Measurements from ENCODE around the gene IKZF1.

IKZF1 gene

DNA sequence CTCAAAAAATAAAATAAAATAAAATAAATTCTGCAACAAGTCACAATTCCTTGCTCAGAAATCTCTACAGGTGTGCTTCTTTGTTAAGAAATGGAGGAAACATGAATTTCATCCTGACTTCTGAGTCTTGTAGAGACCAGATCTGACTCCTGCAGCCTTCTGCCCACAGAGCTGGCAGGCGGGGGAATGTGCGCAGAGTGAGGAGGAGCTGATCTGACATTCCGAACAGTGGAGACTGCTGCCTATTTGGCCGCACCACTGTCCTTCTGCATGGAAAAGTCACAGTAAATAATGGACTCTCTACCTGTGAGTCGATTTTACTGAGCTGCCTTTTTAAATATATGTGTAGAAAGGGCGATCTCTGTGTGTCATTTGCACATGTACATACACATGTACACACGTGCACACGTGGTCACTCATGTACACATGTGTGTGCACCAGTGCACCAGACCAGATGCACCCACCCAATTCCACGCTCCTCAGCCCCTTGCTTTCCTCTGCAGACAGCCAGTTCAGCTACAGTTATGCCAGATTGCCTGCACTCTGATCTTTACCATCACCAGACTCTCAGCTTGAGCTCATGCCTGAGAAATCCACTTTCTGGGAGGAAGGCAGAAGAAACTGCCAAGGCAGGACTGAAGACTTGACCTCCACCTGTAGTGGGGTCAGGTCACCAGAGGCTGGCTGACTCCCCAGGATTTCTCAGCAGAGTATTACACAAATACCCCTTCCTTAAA lies 54.9 kb downstream of the IKZF1 start:
- no peak for TF ChIP-seq Cebpa-rat (IDR thresholded peaks at IDR 0.05)
- Histone ChIP-seq H3K27me3 (no peaks in the 10 kb centered on the region), H3K9ac (no peak overlapping the region), H3K4me2 (peak overlapping the region in 4 of 11 experiments; percentile 0 to 84 (median 80); a peak in 5 of 22 replicates), H3K27ac (peak overlapping the region in 8 of 11 experiments; percentile 1 to 90 (median 38); a peak in 11 of 22 replicates), H3K9me3 (replicated peaks in 1 of 11) (peaks cover 0 to 3% (median 0%) of the 10 kb centered on the region in 11 experiments; a peak in 1 of 22 replicates), H4K20me1 (peaks cover 0 to 44% (median 29%) of the 10 kb centered on the region in 11 experiments; a peak in 17 of 22 replicates), H3K36me3 (peaks cover 59 to 100% (median 98%) of the 10 kb centered on the region in 11 experiments), H3K4me3 (no peak overlapping the region), H3K4me1 (peaks cover 35 to 92% (median 70%) of the 10 kb centered on the region in 10 experiments)

DNA sequence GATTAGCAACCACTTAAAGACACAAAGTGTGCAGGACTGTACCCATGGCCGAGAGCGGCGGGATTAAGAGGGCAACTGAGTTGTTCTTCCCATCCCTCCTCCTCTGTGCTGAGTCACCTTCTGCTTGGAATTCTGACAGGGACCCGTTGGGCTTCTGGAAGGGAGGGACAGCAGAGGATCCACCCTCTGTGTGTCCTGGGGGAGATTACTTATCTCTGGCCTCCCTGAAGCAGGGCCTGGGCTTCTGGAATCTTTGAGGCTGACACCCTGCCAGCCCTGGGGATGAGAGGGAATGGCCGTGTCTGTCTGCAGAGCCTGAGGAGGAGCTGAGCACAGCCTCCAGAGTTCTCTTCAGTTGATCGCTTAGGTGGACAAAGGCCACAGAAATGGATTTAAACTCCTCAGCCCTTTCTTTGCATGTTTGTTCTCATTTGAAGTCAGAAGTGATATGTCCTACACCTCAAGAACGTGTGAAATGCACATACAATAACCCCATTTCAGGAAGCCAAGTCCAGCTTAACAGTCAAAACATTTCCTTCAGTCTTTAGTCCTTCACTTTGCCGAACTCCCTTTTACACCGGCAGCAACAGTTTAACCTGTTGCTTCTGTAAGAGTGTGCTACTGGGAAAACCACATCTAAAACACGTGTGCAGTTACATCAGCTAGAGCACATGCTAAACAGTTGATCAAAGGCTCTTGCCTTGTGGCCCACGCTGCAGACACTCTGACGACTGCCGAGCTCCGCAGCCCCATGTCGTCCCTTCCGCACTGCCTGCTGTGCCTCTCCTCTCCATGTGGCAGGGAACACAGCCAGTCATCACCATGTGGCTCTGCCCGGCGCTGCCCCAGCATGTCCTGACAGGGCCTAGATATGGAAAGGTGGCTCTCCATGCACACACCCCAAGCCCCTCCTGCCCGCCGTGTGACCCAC lies 55.7 kb downstream of the IKZF1 start:
- H4K20me1 ChIP-seq, result peaks cover 0 to 42% (median 25%) of the 10 kb centered on the region in 11 experiments; a peak in 16 of 22 replicates
- H3K36me3 ChIP-seq, result peaks cover 63 to 100% (median 98%) of the 10 kb centered on the region in 11 experiments
- no peak for TF ChIP-seq Cebpa-rat (IDR thresholded peaks at IDR 0.05)
- peaks cover 36 to 83% (median 64%) of the 10 kb centered on the region in 10 experiments for H3K4me1 ChIP-seq
- peak overlapping the region in 10 of 11 experiments; percentile 1 to 51 (median 32); a peak in 14 of 22 replicates for H3K27ac ChIP-seq
- no peak overlapping the region for H3K9ac ChIP-seq
- no peak overlapping the region for H3K4me3 ChIP-seq
- no peaks in the 10 kb centered on the region for H3K27me3 ChIP-seq
- H3K9me3 ChIP-seq (replicated peaks in 1 of 11), result peaks cover 0 to 7% (median 0%) of the 10 kb centered on the region in 11 experiments; a peak in 2 of 22 replicates
- peak overlapping the region in 5 of 11 experiments; percentile 0 to 79 (median 17); a peak in 4 of 22 replicates for H3K4me2 ChIP-seq

DNA sequence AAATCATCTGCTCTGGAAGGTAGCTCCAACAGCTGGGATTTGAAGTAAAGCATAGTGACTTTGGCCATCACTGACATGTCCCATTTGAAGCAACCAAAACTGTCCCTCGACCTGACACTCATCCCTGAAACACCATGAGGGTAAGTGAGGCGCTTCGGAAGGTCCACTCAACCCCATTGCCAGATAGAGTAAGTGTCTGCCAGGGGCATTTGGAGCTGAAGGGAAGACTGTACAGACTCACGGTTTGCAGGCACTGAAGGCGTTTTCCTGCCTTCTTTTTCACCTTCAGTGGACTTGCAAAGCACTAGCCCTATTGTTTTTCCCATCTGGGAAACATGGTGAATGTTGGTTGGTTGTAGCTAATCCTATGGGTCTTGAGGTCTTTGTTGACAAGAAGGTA lies 57.6 kb downstream of the IKZF1 start:
- Histone ChIP-seq H3K4me1 (peaks cover 19 to 72% (median 50%) of the 10 kb centered on the region in 10 experiments), H4K20me1 (peaks cover 0 to 50% (median 23%) of the 10 kb centered on the region in 11 experiments; a peak in 16 of 22 replicates), H3K36me3 (peaks cover 80 to 100% (median 99%) of the 10 kb centered on the region in 11 experiments), H3K27me3 (no peaks in the 10 kb centered on the region), H3K27ac (peak overlapping the region in 8 of 11 experiments; percentile 1 to 70 (median 30); a peak in 11 of 22 replicates), H3K9me3 (replicated peaks in 1 of 11) (peaks cover 0 to 17% (median 2%) of the 10 kb centered on the region in 11 experiments; a peak in 5 of 22 replicates), H3K9ac (no peak overlapping the region), H3K4me2 (peak overlapping the region; percentile 11 to 69 (median 46); a peak in 19 of 22 replicates), H3K4me3 (no peak overlapping the region)
- TF ChIP-seq Cebpa-rat (IDR thresholded peaks at IDR 0.05), result no peak

DNA sequence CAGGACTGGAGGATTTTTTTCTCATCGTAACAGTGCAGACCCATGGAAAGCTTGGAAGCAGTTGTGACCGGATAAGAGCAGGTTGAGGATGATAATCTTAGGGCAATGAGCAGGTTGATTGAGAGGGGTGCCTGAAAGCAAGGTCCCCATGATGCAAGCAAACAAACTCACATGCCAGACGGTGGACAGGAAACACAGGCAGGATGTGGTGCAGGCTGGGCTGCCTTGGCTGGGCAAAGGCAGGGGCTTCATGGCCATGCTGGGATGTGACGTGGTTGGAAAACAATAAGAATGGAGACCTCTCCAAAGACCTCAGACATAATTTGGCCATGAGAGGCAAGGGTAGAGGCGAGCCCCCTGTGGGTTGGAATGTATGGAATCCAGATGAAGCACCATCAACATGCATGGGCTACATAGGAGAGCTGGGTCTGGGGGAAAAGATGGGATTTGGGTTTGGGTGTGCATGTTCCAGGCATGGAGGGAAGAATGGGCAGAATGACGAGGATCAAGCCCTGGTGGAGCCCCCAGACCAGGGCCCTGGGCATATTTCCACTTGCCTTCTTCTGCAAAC lies 58.3 kb downstream of the IKZF1 start:
- H4K20me1 ChIP-seq, result peaks cover 0 to 55% (median 23%) of the 10 kb centered on the region in 11 experiments; a peak in 16 of 22 replicates
- H3K27me3 ChIP-seq, result no peaks in the 10 kb centered on the region
- H3K4me1 ChIP-seq, result peaks cover 19 to 66% (median 44%) of the 10 kb centered on the region in 10 experiments
- peak overlapping the region in 9 of 11 experiments; percentile 1 to 70 (median 34); a peak in 14 of 22 replicates for H3K27ac ChIP-seq
- H3K36me3 ChIP-seq, result peaks cover 86 to 100% (median 100%) of the 10 kb centered on the region in 11 experiments
- peak overlapping the region; percentile 11 to 69 (median 46); a peak in 20 of 22 replicates for H3K4me2 ChIP-seq
- no peak for TF ChIP-seq Cebpa-rat (IDR thresholded peaks at IDR 0.05)
- no peak overlapping the region for H3K4me3 ChIP-seq
- H3K9ac ChIP-seq, result no peak overlapping the region; a peak in 2 of 22 replicates
- peaks cover 0 to 24% (median 9%) of the 10 kb centered on the region in 11 experiments; a peak in 12 of 22 replicates for H3K9me3 ChIP-seq (replicated peaks in 1 of 11)

DNA sequence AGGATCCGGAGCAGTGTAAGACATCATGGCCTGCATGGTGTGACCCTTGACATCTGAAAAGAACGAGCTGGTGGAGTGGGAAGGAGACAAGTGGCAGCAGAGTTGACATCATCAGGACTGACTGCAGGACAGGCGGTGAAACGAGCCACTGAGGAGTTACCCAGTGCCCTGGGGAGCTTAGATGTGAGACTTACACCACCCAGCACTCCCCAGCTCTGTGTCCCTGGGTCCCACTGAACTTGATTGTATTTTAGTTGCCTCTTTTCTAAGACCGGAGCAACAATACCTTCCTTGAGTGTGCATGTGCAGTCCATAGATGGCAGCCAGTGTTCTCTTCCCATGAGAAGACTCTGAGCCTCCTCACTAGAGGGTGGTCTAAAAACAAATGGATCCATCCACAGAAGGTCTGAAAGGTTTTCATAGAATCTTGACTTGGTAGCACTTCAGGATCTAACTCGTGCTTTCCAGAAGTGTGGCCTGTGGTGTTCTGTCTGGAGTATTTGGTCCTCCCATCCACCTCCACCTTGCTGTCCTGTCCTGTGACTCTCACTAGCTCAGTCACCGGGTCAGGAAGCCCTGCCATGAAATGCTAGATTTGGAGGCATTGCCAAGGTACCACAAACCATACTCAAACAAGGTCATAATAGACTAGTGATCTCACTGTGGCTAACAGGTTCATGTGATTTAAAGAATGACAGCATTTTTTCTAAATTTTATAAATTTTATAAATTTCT lies 59.0 kb downstream of the IKZF1 start:
- peaks cover 93 to 100% (median 100%) of the 10 kb centered on the region in 11 experiments for H3K36me3 ChIP-seq

DNA sequence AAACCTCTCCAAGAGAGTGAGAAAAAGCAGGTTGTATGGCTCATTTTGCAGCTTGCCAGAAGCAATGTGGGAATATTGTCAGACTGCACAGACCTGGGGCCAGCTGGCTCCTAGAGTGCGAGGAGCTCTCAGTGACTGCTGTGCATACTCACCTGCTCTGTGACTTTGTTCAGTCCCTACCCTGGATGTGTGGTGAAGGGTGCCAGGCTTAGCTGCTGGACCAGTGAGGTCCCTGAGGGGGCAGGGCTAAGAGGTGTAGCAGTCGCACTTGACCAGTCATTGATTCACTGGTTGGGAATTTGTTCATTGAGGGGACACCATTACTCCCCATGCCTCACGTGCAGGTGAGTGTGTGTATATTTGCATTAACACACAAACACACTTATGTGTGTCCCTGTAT lies 60.1 kb downstream of the IKZF1 start:
- H3K9ac ChIP-seq, result no peak overlapping the region
- no peak overlapping the region for H3K27ac ChIP-seq
- no peak overlapping the region for H3K4me3 ChIP-seq
- H3K27me3 ChIP-seq, result no peaks in the 10 kb centered on the region
- H3K9me3 ChIP-seq (replicated peaks in 1 of 11), result peaks cover 10 to 40% (median 25%) of the 10 kb centered on the region in 11 experiments; a peak in 19 of 22 replicates
- H3K4me1 ChIP-seq, result peaks cover 17 to 48% (median 35%) of the 10 kb centered on the region in 10 experiments
- H3K4me2 ChIP-seq, result no peak overlapping the region
- H3K36me3 ChIP-seq, result peaks cover 93 to 100% (median 100%) of the 10 kb centered on the region in 11 experiments
- H4K20me1 ChIP-seq, result peaks cover 0 to 55% (median 22%) of the 10 kb centered on the region in 11 experiments; a peak in 15 of 22 replicates
- no peak for TF ChIP-seq Cebpa-rat (IDR thresholded peaks at IDR 0.05)

More for the DNA sequence above, 59.0 kb downstream of the IKZF1 start:
- H4K20me1 ChIP-seq, result peaks cover 0 to 55% (median 22%) of the 10 kb centered on the region in 11 experiments; a peak in 15 of 22 replicates
- peaks cover 19 to 59% (median 41%) of the 10 kb centered on the region in 10 experiments for H3K4me1 ChIP-seq
- H3K9ac ChIP-seq, result no peak overlapping the region; a peak in 1 of 22 replicates
- no peak for TF ChIP-seq Cebpa-rat (IDR thresholded peaks at IDR 0.05)
- H3K4me3 ChIP-seq, result no peak overlapping the region
- peak overlapping the region in 9 of 11 experiments; percentile 1 to 70 (median 34); a peak in 13 of 22 replicates for H3K27ac ChIP-seq
- H3K27me3 ChIP-seq, result no peaks in the 10 kb centered on the region
- peak overlapping the region in 10 of 11 experiments; percentile 11 to 69 (median 48); a peak in 9 of 22 replicates for H3K4me2 ChIP-seq
- peaks cover 3 to 31% (median 16%) of the 10 kb centered on the region in 11 experiments; a peak in 19 of 22 replicates for H3K9me3 ChIP-seq (replicated peaks in 1 of 11)

DNA sequence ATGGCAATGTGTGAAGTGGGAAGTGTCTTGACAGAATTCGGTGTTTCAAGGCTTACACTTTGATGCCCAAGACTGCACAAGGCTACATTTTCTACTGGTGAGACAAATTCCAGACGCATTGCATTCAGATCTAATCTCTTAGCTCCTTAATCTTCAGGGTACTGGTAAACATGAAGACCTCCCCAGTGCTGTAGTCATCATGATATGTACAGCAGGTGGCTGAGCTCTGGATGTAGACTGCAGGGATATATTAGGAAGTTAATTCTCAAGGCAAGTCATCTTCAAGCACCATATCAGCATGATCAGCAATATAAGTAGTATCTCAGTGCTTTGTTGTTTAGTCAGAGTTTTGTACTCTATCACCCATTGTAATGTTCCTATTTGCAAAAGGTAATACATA lies 61.8 kb downstream of the IKZF1 start:
- Histone ChIP-seq H3K36me3 (peaks cover 92 to 100% (median 98%) of the 10 kb centered on the region in 11 experiments), H3K27me3 (no peaks in the 10 kb centered on the region), H3K4me1 (peaks cover 19 to 32% (median 27%) of the 10 kb centered on the region in 10 experiments), H3K4me3 (no peak overlapping the region), H4K20me1 (peaks cover 0 to 65% (median 22%) of the 10 kb centered on the region in 11 experiments; a peak in 14 of 22 replicates), H3K9me3 (replicated peaks in 1 of 11) (peaks cover 10 to 40% (median 25%) of the 10 kb centered on the region in 11 experiments; a peak in 19 of 22 replicates), H3K27ac (no peak overlapping the region), H3K9ac (no peak overlapping the region), H3K4me2 (no peak overlapping the region)
- no peak for TF ChIP-seq Cebpa-rat (IDR thresholded peaks at IDR 0.05)
